SK-N-SH treated with all-trans-retinoic acid at 6 μM for 48 hours (cell line): Measurements from ENCODE around the gene AMHR2.

Experiments
- ATAC-seq: fragments of 200-7000 bp; cut with Tn5 transposase; 3 replicates; pipeline ENCODE4 v1.9.1; 2020; ENCODE audit warnings: mild to moderate bottlenecking, moderate library complexity
- ARNTL ChIP-seq: fragments of 450-650 bp; formaldehyde crosslinking; IDR thresholded peaks from 2 replicates; pipeline ENCODE4 v1.5.0; 2020; ENCODE audit warnings: low read depth, mild to moderate bottlenecking, moderate library complexity, borderline replicate concordance
- BACH2 ChIP-seq: fragments of 250-450 bp; sonication (Bioruptor Pico); IDR thresholded peaks from 2 replicates; pipeline ENCODE4 v1.9.0; 2021; ENCODE audit warnings: mild to moderate bottlenecking, borderline replicate concordance
- CSDC2 ChIP-seq: fragments of 250-450 bp; sonication (Bioruptor Pico); IDR thresholded peaks from 2 replicates; pipeline ENCODE4 v1.5.0; 2020; ENCODE audit warnings: mild to moderate bottlenecking, moderate library complexity
- CSRNP3 ChIP-seq: fragments of 250-450 bp; sonication (Bioruptor Pico); IDR thresholded peaks from 2 replicates; pipeline ENCODE4 v1.5.1; 2021; ENCODE audit warnings: mild to moderate bottlenecking, moderate library complexity
- ESRRG ChIP-seq: fragments of 250-450 bp; sonication (Bioruptor Pico); IDR thresholded peaks from 2 replicates; pipeline ENCODE4 v1.6.1; 2021; ENCODE audit warnings: mild to moderate bottlenecking
- GLIS3 ChIP-seq: fragments of 250-450 bp; sonication (Bioruptor Pico); IDR thresholded peaks from 2 replicates; pipeline ENCODE4 v1.5.0; 2020; ENCODE audit warnings: mild to moderate bottlenecking, moderate library complexity
- OSR1 ChIP-seq: fragments of 250-450 bp; sonication (Bioruptor Pico); IDR thresholded peaks from 2 replicates; pipeline ENCODE4 v1.8.0; 2022; ENCODE audit warnings: moderate library complexity, mild to moderate bottlenecking, inconsistent platforms
- PATZ1 ChIP-seq: fragments of 250-450 bp; sonication (Bioruptor Pico); IDR thresholded peaks from 2 replicates; pipeline ENCODE4 v1.8.0; 2020; ENCODE audit warnings: mild to moderate bottlenecking, moderate library complexity, borderline replicate concordance
- POU6F1 ChIP-seq: fragments of 250-450 bp; sonication (Bioruptor Pico); IDR thresholded peaks from 2 replicates; pipeline ENCODE4 v1.8.0; 2021; ENCODE audit warnings: low read depth, mild to moderate bottlenecking, moderate library complexity, borderline replicate concordance
- PPARA ChIP-seq: fragments of 250-450 bp; sonication (Bioruptor Pico); IDR thresholded peaks from 2 replicates; pipeline ENCODE4 v1.5.0; 2020; ENCODE audit warnings: mild to moderate bottlenecking, borderline replicate concordance
- RARB ChIP-seq: fragments of 250-450 bp; sonication (Bioruptor Pico); IDR thresholded peaks from 2 replicates; pipeline ENCODE4 v1.8.0; 2021; ENCODE audit warnings: mild to moderate bottlenecking, moderate library complexity
- SNAI2 ChIP-seq: fragments of 250-450 bp; sonication (Bioruptor Pico); IDR thresholded peaks from 2 replicates; pipeline ENCODE4 v1.5.0; 2020; ENCODE audit warnings: mild to moderate bottlenecking, moderate library complexity
- TCF4 ChIP-seq: fragments of 250-450 bp; sonication (Bioruptor Pico); IDR thresholded peaks from 2 replicates; pipeline ENCODE4 v1.8.0; 2021; ENCODE audit warnings: mild to moderate bottlenecking, moderate library complexity, borderline replicate concordance
- TSHZ2 ChIP-seq: fragments of 250-450 bp; sonication (Bioruptor Pico); IDR thresholded peaks from 2 replicates; pipeline ENCODE4 v1.5.0; 2020; ENCODE audit warnings: mild to moderate bottlenecking, moderate library complexity
- ZFP3 ChIP-seq: fragments of 250-450 bp; sonication (Bioruptor Pico); IDR thresholded peaks from 2 replicates; pipeline ENCODE4 v1.5.0; 2020; ENCODE audit warnings: mild to moderate bottlenecking, moderate library complexity
- ZFP30 ChIP-seq: fragments of 450-650 bp; formaldehyde crosslinking; IDR thresholded peaks from 2 replicates; pipeline ENCODE4 v1.5.0; 2022; ENCODE audit warnings: mild to moderate bottlenecking, moderate library complexity
- ZNF70 ChIP-seq: fragments of 450-650 bp; formaldehyde crosslinking; IDR thresholded peaks from 2 replicates; pipeline ENCODE4 v1.5.0; 2020; ENCODE audit warnings: mild to moderate bottlenecking, moderate library complexity
- ZNF8 ChIP-seq: fragments of 450-650 bp; formaldehyde crosslinking; IDR thresholded peaks from 2 replicates; pipeline ENCODE4 v1.5.0; 2020; ENCODE audit warnings: mild to moderate bottlenecking, moderate library complexity

AMHR2 gene

GRCh38 chr12:53461591-53461990, 37.9 kb downstream of the AMHR2 start:
- no peak for ATAC-seq
- no peak for TF ChIP-seq ARNTL (CRISPR knock-in tag)
- no peak for TF ChIP-seq POU6F1
- no peak for TF ChIP-seq ZNF70 (CRISPR knock-in tag)
- no peak for TF ChIP-seq ZNF8 (CRISPR knock-in tag)
- TF ChIP-seq PATZ1 (CRISPR knock-in tag) = no peak
- no peak for TF ChIP-seq RARB
- no peak for TF ChIP-seq GLIS3 (CRISPR knock-in tag)
- no peak for TF ChIP-seq ZFP30 (CRISPR knock-in tag)
- no peak for TF ChIP-seq BACH2 (CRISPR knock-in tag)
- TF ChIP-seq CSDC2 (CRISPR knock-in tag) = no peak
- no peak for TF ChIP-seq CSRNP3 (CRISPR knock-in tag)
- TF ChIP-seq PPARA = no peak
- no peak for TF ChIP-seq TSHZ2 (CRISPR knock-in tag)
- no peak for TF ChIP-seq OSR1 (CRISPR knock-in tag)
- TF ChIP-seq ZFP3 (CRISPR knock-in tag) = no peak
- no peak for TF ChIP-seq SNAI2 (CRISPR knock-in tag)
- TF ChIP-seq ESRRG = no peak
- TF ChIP-seq TCF4 (CRISPR knock-in tag) = no peak

GRCh38 chr12:53462935-53463334, 39.3 kb downstream of the AMHR2 start:
- no peak for ATAC-seq
- no peak for TF ChIP-seq ARNTL (CRISPR knock-in tag)
- no peak for TF ChIP-seq TCF4 (CRISPR knock-in tag)

GRCh38 chr12:53463802-53464560, 40.3 kb downstream of the AMHR2 start:
- ATAC-seq = no peak
- TF ChIP-seq PPARA (no peak), PATZ1 (CRISPR knock-in tag) (no peak), ZFP30 (CRISPR knock-in tag) (no peak), TSHZ2 (CRISPR knock-in tag) (no peak), RARB (no peak), BACH2 (CRISPR knock-in tag) (no peak)
